GM12873 (cell line): ENCODE data around the gene RPH3AL.

Experiments
- CTCF ChIP-seq: IDR thresholded peaks from 2 replicates; pipeline ENCODE4 v1.5.1; 2012; ENCODE audit warnings: low read depth, mild to moderate bottlenecking, moderate library complexity, low read length, control low read depth; ENCODE audit not compliant: insufficient read depth; ENCODE audit errors: missing control alignments

RPH3AL gene

GRCh38 chr17:352421-353212 is at the start of gene RPH3AL:
TSS of gene RPH3AL (minus strand) at chr17:352807. CDS start at chr17:327543, 25,264 bp downstream.
- TF ChIP-seq CTCF, result no peak

- no peak for TF ChIP-seq CTCF
Measured at GRCh38 chr17:400257-400656, 47.6 kb upstream of the RPH3AL start.

DNA sequence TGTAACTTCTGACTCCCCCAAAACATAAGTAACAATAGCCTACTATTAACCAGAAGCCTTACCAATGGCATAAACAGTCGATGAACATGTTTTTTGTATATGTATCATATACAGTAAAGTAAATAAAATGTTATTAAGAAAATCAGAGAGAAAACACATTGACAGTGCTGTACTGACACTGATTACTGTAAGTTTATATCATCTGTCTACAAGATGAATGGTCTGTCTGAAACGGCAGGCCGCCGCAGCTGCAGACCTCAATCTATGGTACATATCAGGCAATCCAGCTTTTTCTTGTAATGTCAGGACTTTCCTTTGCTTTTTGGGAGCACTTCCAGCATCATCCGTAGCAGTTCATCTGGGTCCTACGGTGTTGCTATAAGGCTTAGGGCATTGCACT is 44.2 kb upstream of the RPH3AL start:
- TF ChIP-seq CTCF, result no peak

- no peak for TF ChIP-seq CTCF
Measured at GRCh38 chr17:395974-396373, 43.4 kb upstream of the RPH3AL start.

GRCh38 chr17:395179-395578 is 42.6 kb upstream of the RPH3AL start:
- no peak for TF ChIP-seq CTCF

DNA sequence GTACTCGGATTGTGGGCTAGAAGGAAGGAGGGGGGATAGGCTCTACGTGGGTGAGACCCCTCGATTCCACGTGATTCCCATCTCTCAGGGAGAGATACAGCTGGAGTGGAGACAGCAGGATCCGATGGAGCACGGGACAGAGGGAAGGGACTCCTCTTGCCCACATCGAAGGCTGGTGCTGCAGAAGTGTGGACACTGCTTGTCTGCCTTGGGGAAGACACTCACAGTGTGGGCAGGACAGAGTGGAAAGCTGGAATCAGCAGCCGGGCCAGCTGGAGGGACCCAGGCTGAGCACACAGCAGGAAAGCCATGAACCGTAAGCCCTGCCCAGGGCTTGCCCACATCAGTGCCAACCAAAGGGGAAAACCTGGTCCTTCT is 42.1 kb upstream of the RPH3AL start:
- no peak for TF ChIP-seq CTCF

GRCh38 chr17:393806-394717 is 41.5 kb upstream of the RPH3AL start:
- TF ChIP-seq CTCF, result no peak
